Epithelial cell of proximal tubule (primary cell): ENCODE results near the gene MTAP. TPM values are rescaled to one million over a fixed set of nuclear protein-coding genes. Genes with fewer than 3 reads are reported as not detected.

Experiments used
- DNase-seq: peaks from one replicate; pipeline ENCODE4 v3.0.0-alpha.2; 2011; ENCODE audit warnings: low read depth
- H3K4me3 ChIP-seq: 2 replicates; pipeline ENCODE4 v1.5.1; 2011; ENCODE audit warnings: low read depth, mild to moderate bottlenecking, low read length
- total RNA-seq: library from RNA; depleted of rRNA; stranded (reverse); fragments of >200 nt; gene quantifications from 2 replicates; pipeline ENCODE4 v1.2.3, GENCODE V29; 2015
- TF ChIP-seq, protein P1 (sequence below): conservative IDR thresholded peaks from 2 replicates; pipeline ENCODE4 v1.5.1; 2012; ENCODE audit warnings: low read depth, mild to moderate bottlenecking, low read length

Gene MTAP
- total RNA-seq, 1 donor from 2014 or later, result 34.2 TPM

GRCh38 chr9:21902136-21902535, 99.7 kb downstream of the MTAP start:
- no peak for DNase-seq
- TF ChIP-seq, protein P1, sequence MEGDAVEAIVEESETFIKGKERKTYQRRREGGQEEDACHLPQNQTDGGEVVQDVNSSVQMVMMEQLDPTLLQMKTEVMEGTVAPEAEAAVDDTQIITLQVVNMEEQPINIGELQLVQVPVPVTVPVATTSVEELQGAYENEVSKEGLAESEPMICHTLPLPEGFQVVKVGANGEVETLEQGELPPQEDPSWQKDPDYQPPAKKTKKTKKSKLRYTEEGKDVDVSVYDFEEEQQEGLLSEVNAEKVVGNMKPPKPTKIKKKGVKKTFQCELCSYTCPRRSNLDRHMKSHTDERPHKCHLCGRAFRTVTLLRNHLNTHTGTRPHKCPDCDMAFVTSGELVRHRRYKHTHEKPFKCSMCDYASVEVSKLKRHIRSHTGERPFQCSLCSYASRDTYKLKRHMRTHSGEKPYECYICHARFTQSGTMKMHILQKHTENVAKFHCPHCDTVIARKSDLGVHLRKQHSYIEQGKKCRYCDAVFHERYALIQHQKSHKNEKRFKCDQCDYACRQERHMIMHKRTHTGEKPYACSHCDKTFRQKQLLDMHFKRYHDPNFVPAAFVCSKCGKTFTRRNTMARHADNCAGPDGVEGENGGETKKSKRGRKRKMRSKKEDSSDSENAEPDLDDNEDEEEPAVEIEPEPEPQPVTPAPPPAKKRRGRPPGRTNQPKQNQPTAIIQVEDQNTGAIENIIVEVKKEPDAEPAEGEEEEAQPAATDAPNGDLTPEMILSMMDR, result no peak
- no peak overlapping the region for H3K4me3 ChIP-seq

DNA sequence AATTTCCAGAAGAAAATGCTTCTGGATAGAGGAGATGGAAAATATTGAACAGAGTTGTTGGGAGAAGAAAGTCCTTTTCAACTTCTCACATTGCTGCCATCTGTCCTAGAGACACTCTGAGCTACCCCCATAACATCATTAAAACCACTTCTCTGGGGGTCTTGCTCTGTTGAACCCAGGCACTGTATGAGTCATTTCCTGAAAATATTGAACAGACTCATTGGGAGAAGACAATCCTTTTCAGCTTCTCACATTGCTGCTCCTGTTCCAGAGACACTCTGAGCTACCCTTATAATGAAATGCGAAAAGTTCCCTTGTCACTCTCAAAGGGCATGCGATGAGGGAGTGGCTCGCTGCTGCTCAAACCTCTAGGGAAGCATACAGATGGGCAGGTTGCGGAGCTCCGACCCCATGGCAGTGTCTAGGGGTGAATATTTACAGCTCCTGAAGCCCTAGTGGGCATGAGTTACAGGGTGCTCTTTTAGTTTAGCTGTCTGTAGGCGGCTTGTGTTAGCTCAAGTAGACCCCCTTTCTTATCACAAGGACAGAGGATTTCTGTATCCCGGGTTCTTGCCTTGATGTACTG, 101.0 kb downstream of the MTAP start:
- no peak overlapping the region for H3K4me3 ChIP-seq
- TF ChIP-seq, protein P1, result no peak
- no peak for DNase-seq

GRCh38 chr9:21904371-21904770, 101.9 kb downstream of the MTAP start:
- no peak overlapping the region for H3K4me3 ChIP-seq
- TF ChIP-seq, protein P1, result no peak
- no peak for DNase-seq

GRCh38 chr9:21904776-21905175, 102.3 kb downstream of the MTAP start:
- DNase-seq, result no peak
- TF ChIP-seq, protein P1, result peak; percentile 22
- H3K4me3 ChIP-seq, result no peak overlapping the region

DNA sequence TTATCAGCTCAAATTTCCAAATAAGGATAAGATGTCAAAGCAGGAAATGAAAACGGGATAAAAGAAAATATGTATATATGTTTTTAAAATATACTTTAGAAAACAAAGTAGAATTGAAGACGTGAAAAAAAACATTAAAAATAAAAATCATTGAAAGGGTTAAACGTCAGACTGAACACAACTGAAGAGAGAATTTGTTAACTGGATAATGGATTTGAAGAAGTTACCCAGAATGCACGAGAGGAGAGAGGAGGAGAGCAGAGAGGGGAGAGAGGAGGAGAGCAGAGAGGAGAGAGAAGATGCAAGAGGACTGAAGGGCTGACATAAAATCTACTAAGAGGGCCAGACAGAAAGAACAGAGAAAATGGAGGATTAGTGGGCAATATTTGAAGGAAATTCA, 103.8 kb downstream of the MTAP start:
- no peak for DNase-seq
- H3K4me3 ChIP-seq, result no peak overlapping the region
- TF ChIP-seq, protein P1, result no peak

DNA sequence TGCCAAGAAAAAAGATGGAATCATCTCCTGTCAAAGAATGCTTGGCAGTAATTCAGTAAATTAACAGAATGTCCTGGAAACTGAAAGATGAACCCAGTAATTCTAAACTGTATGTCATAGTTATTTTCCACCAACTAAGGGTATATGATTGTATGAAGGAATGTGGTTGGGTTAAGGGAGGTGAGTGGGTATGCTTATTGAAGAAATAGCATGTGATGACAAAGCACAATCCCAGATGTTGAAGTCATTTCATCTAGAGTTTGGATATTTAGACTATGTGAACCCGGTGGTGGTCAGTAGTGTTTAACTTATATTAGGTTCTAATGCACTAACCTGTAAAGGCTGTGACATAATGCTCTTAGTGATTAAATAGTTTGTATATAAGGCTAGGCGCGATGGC, 104.4 kb downstream of the MTAP start:
- TF ChIP-seq, protein P1, result no peak
- no peak for DNase-seq
- no peak overlapping the region for H3K4me3 ChIP-seq

DNA sequence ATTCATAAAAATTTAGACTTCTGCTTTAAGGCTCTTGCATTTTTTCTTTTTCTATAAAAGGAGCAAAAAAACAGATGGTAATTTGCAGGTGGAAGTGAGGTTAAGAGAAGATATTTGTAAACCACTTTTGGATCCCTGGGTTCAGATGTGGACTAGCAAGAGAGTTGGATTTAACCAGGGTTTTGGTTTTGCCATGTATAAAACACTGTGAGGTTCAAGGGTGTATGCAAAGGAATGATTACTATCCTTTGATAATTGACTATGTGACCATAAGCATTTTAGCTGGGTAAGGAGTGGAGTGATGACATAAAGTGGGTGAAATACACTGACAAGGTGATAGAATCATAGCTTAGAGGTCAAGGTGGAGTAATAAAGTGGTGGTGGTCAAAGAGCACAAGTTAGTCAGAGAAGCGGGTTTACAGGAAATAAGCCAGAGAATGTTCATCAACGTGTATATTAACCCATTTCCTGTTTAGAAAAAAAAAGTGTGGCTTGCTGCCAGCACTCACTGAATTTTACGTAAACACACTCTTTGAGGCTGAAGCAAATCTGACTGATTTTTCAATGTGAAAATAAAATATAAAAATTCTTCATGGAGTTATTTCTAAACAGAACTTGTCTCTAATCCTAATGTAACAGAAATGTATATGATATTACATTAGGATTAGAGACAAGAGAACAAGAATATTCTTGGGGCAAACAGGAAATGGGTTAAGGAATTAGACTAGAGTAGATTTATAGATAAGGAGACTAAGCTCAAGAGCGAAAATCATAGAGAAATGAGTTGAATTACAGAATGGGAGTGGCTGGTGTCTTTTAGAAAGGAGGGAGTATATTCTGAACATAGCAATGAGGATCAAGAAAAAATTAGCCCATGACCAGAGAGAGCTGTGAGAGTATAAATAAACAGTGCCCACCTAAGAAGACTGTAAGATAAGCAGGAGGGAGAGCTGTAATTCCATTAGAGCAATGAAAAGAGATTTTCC, 117.2 kb downstream of the MTAP start:
- DNase-seq, result peak; percentile 29
- no peak overlapping the region for H3K4me3 ChIP-seq
- TF ChIP-seq, protein P1, result no peak
